ENCODE results near the gene LCE5A.
A peak's percentile ranks its signal among the peaks of the same experiment; 100 is the strongest.
"Not testable (repeated sequence)": the region's sequence is repeated elsewhere in the genome, so short reads cannot be mapped to it uniquely, and the experiment has no call there.

The LCE5A gene

DNA sequence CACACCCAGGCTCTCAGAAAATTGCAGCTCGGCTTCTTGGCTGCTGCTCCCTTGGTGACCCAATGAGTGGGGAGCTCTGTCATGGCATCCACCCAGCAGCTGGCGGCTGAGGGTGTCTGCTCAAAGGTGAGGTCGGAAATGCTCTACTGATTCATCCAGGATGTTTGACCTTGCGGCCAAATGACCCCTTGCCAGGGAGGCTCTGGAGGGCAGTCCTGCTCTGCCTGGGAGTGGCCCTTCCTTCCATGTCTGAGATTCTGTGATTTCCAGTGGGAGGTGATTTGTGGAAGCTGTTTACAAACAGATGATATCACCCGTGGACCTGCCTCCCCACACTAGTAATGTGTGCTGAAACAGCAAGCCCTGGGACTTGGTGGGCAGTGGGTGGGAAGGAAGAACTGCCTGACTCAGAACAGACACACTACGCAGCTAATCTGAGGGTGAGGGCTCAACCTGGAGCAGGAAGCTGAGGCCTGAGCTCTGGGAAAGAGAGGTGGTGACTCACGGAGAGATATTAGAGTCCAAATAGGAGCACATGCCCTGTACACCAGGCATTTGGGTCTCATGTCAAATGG, 6.7 kb downstream of the LCE5A start:
- DNase-seq: no peak

DNA sequence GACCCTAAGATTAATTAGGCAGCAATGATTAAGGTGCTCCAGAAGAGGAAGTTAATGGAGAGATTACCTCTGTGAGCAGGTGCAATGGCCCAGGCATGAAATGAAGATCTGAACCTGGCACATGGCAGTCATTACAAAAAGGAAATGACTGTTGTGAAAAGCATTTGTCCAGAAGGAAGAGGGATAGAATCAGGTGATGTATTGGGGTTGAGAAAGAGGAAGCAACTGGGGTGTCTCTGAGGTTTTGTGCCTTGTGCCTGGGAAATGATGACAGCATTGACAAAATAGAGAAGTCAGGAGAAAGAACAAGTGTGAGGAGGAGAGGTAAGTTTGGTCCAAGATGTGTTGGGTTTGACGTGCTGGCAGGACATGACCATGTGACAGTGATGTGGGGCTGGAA, 9.2 kb downstream of the LCE5A start:
- DNase-seq: no peak

DNA sequence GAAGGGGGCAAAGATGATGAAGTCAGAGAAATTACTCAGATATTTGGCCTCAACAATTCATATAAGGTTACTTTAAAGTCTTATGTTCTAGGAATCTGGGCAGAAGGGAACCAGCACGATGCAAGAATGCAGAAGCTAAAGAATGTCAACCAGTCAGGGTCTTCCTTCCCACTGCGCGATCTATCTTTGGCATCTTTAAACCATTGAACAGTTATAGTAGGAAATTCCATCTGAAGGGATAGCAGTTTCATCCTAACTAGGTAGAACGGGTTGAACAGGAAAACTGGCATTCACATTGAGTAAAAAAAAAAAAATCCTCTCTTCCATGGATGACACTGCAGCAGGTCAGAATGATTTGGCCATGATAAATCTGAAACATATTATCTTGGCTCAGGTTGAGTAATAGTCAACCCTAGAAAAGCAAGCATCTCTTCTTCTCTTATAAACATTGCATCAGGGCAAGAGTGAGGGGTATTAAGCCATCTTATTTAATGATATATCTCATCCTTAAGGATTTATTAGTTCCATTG, 10.0 kb downstream of the LCE5A start:
- no peak for DNase-seq

DNA sequence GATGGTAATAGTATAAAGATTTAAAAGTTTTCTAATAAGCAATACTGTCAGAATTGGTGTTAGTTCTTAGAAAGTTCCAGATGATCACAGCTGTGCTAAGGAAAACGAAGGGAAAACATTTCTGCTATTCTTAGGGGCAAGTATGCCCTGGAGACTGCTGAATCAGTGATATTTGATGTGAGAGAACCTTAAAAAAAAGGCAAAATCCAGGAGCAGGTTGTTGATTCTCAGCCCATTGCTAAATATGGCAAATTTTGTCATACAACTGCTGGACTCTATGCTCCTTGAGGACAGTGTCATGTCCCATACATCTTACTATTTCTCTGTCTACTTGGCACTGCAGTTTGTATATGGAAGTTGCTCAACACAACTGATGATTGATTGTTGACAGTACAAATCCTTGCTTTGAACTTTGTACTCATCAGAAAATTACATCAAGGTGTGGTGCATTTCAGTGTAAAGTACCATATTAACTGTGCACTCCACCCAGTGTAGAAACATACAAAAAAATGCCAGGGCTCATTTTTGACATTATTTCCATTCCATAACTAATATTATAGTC, 14.6 kb downstream of the LCE5A start:
- no peak for DNase-seq

DNA sequence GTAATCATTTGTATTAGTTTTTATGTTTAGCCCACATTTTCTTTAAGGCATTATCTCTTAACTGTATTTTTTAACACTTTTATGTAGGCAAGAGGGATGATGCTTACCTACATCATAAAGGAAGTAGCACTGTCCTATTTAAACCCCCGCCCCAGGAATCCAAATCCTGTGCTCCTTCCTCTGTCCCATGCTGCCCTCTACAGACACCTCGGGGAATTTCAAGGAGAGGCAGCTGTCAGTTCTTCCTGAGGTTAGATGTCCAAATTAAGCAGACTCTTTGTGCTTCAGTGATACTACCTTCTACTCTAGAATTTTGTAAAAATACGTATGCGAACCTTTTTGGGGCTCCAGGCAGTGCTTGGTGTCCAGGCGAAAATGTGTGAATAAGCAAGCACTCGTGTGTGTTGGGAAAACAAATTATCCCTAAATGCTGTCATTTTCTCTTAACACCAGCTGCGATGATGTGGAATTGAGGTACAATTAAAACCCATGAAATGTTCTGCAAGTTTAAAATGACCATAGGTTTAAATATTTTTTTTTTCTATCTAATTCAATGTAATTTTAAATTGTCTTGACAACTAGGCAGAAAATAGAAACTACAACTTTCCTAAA, 22.8 kb downstream of the LCE5A start:
- DNase-seq: peak; percentile 8

DNA sequence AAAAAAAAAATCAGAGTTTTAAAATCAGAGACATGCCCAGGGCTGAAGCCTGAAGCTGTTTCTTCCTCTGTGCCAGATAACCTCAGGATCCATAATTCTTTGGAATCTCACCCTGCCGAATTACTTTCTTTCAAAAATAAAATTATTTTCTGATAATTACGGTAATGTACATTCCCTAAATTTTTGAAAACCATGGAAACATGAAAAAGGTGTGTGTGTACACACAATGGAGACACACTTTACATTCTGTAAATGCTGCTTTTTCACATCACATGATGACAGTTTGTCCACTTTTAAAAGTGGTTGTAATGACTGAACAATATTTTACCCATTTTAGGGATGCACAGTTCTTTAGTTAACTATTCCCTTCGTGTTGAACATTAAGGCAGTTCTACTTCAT, 25.2 kb downstream of the LCE5A start:
- no peak for DNase-seq

DNA sequence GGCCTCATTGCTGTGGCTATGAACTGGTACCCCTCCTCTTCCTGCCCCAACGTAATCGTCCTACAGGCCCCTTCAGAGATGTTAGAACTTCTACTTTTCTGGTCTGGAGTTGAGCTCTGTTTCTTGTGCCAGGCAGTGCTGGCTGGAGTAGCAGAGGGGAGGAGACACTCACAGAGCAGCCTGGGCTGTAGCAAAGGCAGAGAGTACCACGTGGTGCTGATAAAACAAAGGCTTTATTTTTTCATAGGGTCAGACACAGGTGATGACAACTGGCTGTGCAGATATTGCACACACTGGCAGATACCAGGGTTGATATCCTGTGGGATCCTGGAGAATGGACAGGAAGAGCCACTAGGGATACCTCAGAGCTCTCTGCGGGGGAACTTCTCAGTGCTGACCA, 26.9 kb downstream of the LCE5A start:
- DNase-seq: no peak

DNA sequence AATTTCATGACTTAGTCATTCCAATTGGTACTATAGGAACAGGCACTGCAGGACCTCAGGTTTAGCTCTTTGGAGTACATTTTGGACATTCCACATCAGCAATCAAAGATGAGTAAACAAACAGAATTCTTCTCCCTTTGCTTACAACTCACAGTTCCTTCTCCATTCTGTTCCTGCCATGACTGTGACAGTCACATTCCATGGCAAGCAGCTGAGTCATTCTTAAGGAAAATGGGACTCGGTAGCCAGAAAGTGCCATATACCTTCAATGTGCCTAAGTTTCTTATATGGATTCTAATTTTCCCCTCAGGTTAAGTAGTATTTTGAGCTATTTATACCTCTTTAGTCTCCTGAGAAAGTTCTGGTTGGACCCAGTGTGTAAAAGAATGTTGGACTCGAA, 29.3 kb downstream of the LCE5A start:
- no peak for DNase-seq

DNA sequence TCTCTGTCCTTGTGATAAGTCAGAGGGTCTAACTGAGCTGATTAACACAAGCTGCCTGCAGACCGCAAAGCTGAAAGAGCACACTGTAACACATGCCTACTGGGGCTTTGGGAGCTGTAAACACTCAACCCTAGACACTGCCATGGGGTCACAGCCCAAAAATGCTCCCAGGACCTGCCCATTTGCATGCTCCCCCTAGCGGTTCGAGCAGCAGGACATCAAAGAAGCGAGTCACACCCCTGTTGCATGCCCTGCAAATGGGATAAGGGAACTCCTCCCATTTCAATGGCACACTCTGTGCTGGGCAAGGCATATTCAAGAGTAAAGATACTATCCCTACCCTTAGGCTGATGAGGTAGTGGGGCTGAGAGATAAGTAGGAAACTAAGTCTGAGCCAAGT, 33.2 kb downstream of the LCE5A start:
- no peak for DNase-seq

DNA sequence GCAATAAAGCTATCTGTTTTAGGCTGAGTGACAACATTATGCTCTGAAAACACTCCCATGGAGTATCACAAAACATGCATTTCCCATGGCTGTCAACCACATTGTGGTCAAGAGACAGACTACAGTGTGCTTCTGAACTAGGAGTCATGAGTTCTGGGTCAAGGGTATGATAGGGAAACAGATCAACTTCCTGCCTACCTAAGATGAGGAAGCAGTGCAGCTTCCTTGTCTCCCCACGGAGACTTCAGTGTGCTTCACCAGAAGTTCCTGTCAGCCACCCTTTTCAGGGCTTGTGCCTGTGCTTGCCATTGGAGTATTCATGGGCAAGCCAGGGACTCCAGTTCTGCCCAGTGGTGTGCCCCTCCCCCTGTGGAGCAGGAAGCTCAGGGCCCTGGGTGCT, 36.1 kb downstream of the LCE5A start:
- no peak for DNase-seq

DNA sequence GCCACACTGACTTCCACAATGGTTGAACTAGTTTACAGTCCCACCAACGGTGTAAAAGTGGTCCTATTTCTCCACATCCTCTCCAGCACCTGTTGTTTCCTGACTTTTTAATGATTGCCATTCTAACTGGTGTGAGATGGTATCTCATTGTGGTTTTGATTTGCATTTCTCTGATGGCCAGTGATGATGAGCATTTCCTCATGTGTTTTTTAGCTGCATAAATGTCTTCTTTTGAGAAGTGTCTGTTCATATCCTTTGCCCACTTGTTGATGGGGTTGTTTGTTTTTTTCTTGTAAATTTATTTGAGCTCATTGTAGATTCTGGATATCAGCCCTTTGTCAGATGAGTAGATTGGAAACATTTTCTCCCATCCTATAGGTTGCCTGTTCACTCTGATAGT, 37.8 kb downstream of the LCE5A start:
- not testable (repeated sequence) for DNase-seq

Measured in stimulated activated CD4-positive, alpha-beta T cell treated with anti-CD3 and anti-CD28 coated beads, Interleukin-4, amount 100 ng/mL, for 1 hour (primary cell).